GM23338 (cell line): ENCODE measurements around the gene DDC. TPM values are rescaled to one million over a fixed set of nuclear protein-coding genes. Genes with fewer than 3 reads are reported as not detected.

Experiments used
- ATAC-seq: fragments of 200-7000 bp; cut with Tn5 transposase; 3 replicates; pipeline ENCODE4 v1.9.1; 2020
- DNase-seq: peaks from one replicate; pipeline ENCODE4 v3.0.0-alpha.2; 2015; ENCODE audit warnings: low spot score
- H2AFZ ChIP-seq: fragments of 200-600 bp; sonication (generic); 2 replicates; pipeline ENCODE4 v1.8.0; 2016; ENCODE audit warnings: antibody characterized with exemption, mild to moderate bottlenecking, moderate library complexity
- H3F3A ChIP-seq: fragments of 200-600 bp; sonication (generic); replicated peaks from 2 replicates; pipeline ENCODE4 v1.8.0; 2017; ENCODE audit warnings: antibody characterized with exemption, mixed run types, low read depth
- H3K27ac ChIP-seq: fragments of 200-600 bp; sonication (generic); 2 replicates; pipeline ENCODE4 v1.6.1; 2016; ENCODE audit warnings: low read depth
- H3K27me3 ChIP-seq: fragments of 200-600 bp; sonication (generic); 2 replicates; pipeline ENCODE4 v1.8.0; 2016; ENCODE audit warnings: mild to moderate bottlenecking, mixed run types, moderate library complexity; ENCODE audit not compliant: insufficient read depth
- H3K36me3 ChIP-seq: fragments of 200-600 bp; sonication (generic); 2 replicates; pipeline ENCODE4 v1.8.0; 2016; ENCODE audit warnings: mild to moderate bottlenecking; ENCODE audit not compliant: insufficient read depth
- H3K4me1 ChIP-seq: fragments of 200-600 bp; sonication (generic); 2 replicates; pipeline ENCODE4 v1.8.0; 2016; ENCODE audit warnings: mild to moderate bottlenecking, moderate library complexity; ENCODE audit not compliant: insufficient read depth
- H3K4me2 ChIP-seq: fragments of 200-600 bp; sonication (generic); 2 replicates; pipeline ENCODE4 v1.7.1; 2017; ENCODE audit warnings: mixed run types
- H3K4me3 ChIP-seq: fragments of 200-600 bp; sonication (generic); 2 replicates; pipeline ENCODE4 v1.6.1; 2016; ENCODE audit warnings: mixed run types
- H3K79me2 ChIP-seq: fragments of 200-600 bp; sonication (generic); replicated peaks from 2 replicates; pipeline ENCODE4 v1.8.0; 2017; ENCODE audit warnings: mild to moderate bottlenecking; ENCODE audit not compliant: insufficient read depth
- H3K9me2 ChIP-seq: fragments of 200-600 bp; sonication (generic); 2 replicates; pipeline ENCODE4 v1.8.0; 2017; ENCODE audit not compliant: insufficient read depth
- H4K20me1 ChIP-seq: fragments of 200-600 bp; sonication (generic); replicated peaks from 2 replicates; pipeline ENCODE4 v1.8.0; 2017; ENCODE audit warnings: mild to moderate bottlenecking; ENCODE audit not compliant: insufficient read depth
- H3K27ac Mint-ChIP-seq: 2 replicates; pipeline ENCODE4 v1.8.0; 2020; ENCODE audit warnings: inconsistent platforms, mild to moderate bottlenecking, moderate library complexity, mixed read lengths
- H3K27me3 Mint-ChIP-seq: 3 replicates; pipeline ENCODE4 v1.8.0; 2022; ENCODE audit warnings: low read depth, mild to moderate bottlenecking, moderate library complexity, mixed read lengths, inconsistent platforms; ENCODE audit not compliant: insufficient read depth, poor library complexity
- H3K36me3 Mint-ChIP-seq: 3 replicates; pipeline ENCODE4 v1.8.0; 2021; ENCODE audit warnings: low read depth, mild to moderate bottlenecking, inconsistent platforms, moderate library complexity, mixed read lengths
- H3K4me1 Mint-ChIP-seq: 3 replicates; pipeline ENCODE4 v1.8.0; 2020; ENCODE audit warnings: mild to moderate bottlenecking, inconsistent platforms, mixed read lengths
- H3K4me3 Mint-ChIP-seq: 3 replicates; pipeline ENCODE4 v1.8.0; 2021; ENCODE audit warnings: moderate library complexity, mild to moderate bottlenecking, inconsistent platforms, mixed read lengths
- H3K9me3 Mint-ChIP-seq: 3 replicates; pipeline ENCODE4 v1.8.0; 2020; ENCODE audit warnings: moderate library complexity, mild to moderate bottlenecking, inconsistent platforms, mixed read lengths
- CREB1 ChIP-seq: fragments of 250-450 bp; sonication (Bioruptor Pico); IDR thresholded peaks from 2 replicates; pipeline ENCODE4 v1.5.0; 2020; ENCODE audit warnings: low read depth, mild to moderate bottlenecking, moderate library complexity
- EZH2 ChIP-seq: fragments of 200-600 bp; sonication (generic); IDR thresholded peaks from one replicate; pipeline ENCODE4 v1.8.0; 2017; ENCODE audit warnings: antibody characterized with exemption, mild to moderate bottlenecking, low read depth; ENCODE audit not compliant: unreplicated experiment
- EZH2phosphoT487 ChIP-seq: fragments of 200-600 bp; sonication (generic); IDR thresholded peaks from one replicate; pipeline ENCODE4 v1.8.1; 2018; ENCODE audit warnings: antibody characterized with exemption; ENCODE audit not compliant: unreplicated experiment
- JUNB ChIP-seq: IDR thresholded peaks from one replicate; pipeline ENCODE4 v1.6.1; 2016; ENCODE audit warnings: antibody characterized with exemption; ENCODE audit not compliant: unreplicated experiment
- POLR2AphosphoS5 ChIP-seq: IDR thresholded peaks from 2 replicates; pipeline ENCODE4 v1.6.1; 2016; ENCODE audit warnings: antibody characterized with exemption, low read depth
- ZNF331 ChIP-seq: fragments of 250-450 bp; sonication (Bioruptor Pico); IDR thresholded peaks from 2 replicates; pipeline ENCODE4 v1.5.0; 2020; ENCODE audit warnings: low read depth, mild to moderate bottlenecking, moderate library complexity
- polyA plus RNA-seq: library from polyadenylated mRNA; unstranded; fragments of >200 nt; fragmentation: Nextera tagmentation; extraction: Ambion mirVana; gene quantifications from 2 replicates; pipeline ENCODE4 v1.2.1, GENCODE V29; 2016
- total RNA-seq: library from RNA; depleted of rRNA; stranded (reverse); fragments of >200 nt; shearing (Covaris generic); gene quantifications from 2 replicates; pipeline ENCODE4 v1.2.3, GENCODE V29; 2014
- TF ChIP-seq, protein P1 (sequence below): IDR thresholded peaks from one replicate; pipeline ENCODE4 v1.6.1; 2018; ENCODE audit warnings: antibody characterized with exemption; ENCODE audit not compliant: unreplicated experiment
- TF ChIP-seq, protein P2 (sequence below), 2 experiments: fragments of 200-600 bp in 1 of 2; sonication (generic) in 1 of 2; conservative IDR thresholded peaks; 2 replicates each; pipeline versions ENCODE4 v1.5.1 to v1.6.1; 2016 to 2017; ENCODE audit warnings: antibody characterized with exemption in 2 of 2, low read depth in 2 of 2, mild to moderate bottlenecking in 2 of 2, moderate library complexity in 1 of 2

DDC gene
- total and polyA plus RNA-seq, 2 experiments from 2014 or later, result not detected

DNA sequence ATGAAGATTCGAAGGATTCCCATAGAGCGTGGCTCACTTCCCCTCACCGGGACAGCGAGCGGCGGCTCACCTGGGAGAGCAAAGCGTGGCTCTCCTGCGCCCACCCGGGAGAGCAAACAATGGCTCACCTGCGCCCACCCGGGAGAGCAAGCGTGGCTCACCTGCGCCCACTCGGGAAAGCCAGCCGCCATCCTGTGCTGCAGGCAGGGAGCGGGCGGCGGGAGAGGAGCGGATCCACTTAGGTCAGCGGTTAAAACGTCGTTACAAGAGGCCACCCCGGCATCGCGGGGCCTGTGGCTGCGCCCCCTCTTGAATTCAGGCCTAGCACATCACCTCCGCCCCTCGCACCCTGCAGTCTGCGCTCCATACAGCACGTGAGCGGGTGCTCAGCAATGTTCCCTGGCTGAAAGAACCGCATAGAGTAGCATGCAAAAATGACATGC, 114.6 kb downstream of the DDC start (continued):
- TF ChIP-seq, protein P1, sequence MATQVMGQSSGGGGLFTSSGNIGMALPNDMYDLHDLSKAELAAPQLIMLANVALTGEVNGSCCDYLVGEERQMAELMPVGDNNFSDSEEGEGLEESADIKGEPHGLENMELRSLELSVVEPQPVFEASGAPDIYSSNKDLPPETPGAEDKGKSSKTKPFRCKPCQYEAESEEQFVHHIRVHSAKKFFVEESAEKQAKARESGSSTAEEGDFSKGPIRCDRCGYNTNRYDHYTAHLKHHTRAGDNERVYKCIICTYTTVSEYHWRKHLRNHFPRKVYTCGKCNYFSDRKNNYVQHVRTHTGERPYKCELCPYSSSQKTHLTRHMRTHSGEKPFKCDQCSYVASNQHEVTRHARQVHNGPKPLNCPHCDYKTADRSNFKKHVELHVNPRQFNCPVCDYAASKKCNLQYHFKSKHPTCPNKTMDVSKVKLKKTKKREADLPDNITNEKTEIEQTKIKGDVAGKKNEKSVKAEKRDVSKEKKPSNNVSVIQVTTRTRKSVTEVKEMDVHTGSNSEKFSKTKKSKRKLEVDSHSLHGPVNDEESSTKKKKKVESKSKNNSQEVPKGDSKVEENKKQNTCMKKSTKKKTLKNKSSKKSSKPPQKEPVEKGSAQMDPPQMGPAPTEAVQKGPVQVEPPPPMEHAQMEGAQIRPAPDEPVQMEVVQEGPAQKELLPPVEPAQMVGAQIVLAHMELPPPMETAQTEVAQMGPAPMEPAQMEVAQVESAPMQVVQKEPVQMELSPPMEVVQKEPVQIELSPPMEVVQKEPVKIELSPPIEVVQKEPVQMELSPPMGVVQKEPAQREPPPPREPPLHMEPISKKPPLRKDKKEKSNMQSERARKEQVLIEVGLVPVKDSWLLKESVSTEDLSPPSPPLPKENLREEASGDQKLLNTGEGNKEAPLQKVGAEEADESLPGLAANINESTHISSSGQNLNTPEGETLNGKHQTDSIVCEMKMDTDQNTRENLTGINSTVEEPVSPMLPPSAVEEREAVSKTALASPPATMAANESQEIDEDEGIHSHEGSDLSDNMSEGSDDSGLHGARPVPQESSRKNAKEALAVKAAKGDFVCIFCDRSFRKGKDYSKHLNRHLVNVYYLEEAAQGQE, result no peak
- TF ChIP-seq ZNF331, result no peak
- TF ChIP-seq, protein P2, sequence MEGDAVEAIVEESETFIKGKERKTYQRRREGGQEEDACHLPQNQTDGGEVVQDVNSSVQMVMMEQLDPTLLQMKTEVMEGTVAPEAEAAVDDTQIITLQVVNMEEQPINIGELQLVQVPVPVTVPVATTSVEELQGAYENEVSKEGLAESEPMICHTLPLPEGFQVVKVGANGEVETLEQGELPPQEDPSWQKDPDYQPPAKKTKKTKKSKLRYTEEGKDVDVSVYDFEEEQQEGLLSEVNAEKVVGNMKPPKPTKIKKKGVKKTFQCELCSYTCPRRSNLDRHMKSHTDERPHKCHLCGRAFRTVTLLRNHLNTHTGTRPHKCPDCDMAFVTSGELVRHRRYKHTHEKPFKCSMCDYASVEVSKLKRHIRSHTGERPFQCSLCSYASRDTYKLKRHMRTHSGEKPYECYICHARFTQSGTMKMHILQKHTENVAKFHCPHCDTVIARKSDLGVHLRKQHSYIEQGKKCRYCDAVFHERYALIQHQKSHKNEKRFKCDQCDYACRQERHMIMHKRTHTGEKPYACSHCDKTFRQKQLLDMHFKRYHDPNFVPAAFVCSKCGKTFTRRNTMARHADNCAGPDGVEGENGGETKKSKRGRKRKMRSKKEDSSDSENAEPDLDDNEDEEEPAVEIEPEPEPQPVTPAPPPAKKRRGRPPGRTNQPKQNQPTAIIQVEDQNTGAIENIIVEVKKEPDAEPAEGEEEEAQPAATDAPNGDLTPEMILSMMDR (conservative IDR thresholded peaks at IDR 0.05; ENCODE audit: low read depth in 2 of 2), result no peak

DNA sequence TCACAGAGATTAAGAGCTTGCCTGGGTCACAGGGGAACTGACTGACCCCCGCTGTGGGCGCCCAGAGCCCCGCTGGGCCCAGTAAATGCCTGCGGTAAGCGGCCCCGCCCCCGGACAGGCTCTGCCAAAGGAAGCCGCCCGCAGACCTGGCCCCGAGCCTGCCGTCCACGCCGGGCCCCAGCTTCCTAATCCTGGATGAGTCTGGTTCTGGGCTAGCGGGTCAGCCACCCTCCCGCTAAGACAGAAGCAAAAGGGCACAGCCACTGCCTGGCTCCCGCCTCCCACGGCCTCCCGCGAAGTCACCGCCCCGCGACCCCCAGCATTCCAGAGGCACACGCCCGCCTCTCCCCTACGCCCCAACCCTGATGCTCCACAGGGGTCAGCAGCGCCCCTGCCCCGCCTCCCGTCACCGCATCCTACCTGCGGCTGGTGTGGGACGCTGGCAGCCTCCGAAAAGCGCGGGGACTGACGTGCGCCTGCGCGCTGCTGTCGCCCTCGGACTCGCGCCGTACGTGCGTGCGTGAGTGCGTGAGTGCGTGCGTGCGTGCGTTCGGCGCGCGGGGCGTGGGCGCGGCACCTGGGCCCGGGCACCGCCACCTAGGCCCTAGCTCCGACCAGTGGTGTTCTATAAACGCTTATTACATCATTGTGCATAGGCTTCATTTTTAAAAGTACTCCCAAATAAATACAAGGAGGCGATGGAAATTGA, 115.2 kb downstream of the DDC start, which contains the start of gene FIGNL1:
Gene FIGNL1, minus strand, starts transcription at position 470 of the 709 bp plus-strand sequence. CDS start 3,063 bp downstream, outside the sequence.
- peaks cover 12% of the 10 kb centered on the region for H3K36me3 Mint-ChIP-seq

More for the DNA sequence above, 115.2 kb downstream of the DDC start, which contains the start of gene FIGNL1:
- H3F3A ChIP-seq, result peaks cover 5% of the 10 kb centered on the region; the same call in 1 of the 2 replicates
- no peak within 1 kb of the TSS for H3K27ac Mint-ChIP-seq
- peak; percentile 89 for ATAC-seq
- peaks cover 9% of the 10 kb centered on the region for H3K4me1 ChIP-seq
- peak within 1 kb of the TSS; percentile 94 for H3K4me2 ChIP-seq
- peak within 1 kb of the TSS; percentile 66 for H3K4me3 ChIP-seq
- H3K27me3 Mint-ChIP-seq, result peaks cover 8% of the 10 kb centered on the region
- no peaks in the 10 kb centered on the region for H3K36me3 ChIP-seq
- TF ChIP-seq EZH2, result no peak
- peak; percentile 70 for TF ChIP-seq CREB1
- TF ChIP-seq, protein P2 (conservative IDR thresholded peaks at IDR 0.05; ENCODE audit: low read depth in 2 of 2), result no peak
- no peak for TF ChIP-seq JUNB
- TF ChIP-seq EZH2phosphoT487, result no peak
- peak; percentile 52 for TF ChIP-seq POLR2AphosphoS5
- peak within 1 kb of the TSS; percentile 100 for H2AFZ ChIP-seq
- no peaks in the 10 kb centered on the region; the same call in 1 of the 2 replicates for H3K9me2 ChIP-seq
- DNase-seq, result peak; percentile 75
- H3K79me2 ChIP-seq, result no peaks in the 10 kb centered on the region
- H3K4me3 Mint-ChIP-seq, result peak within 1 kb of the TSS; percentile 80
- no peak within 1 kb of the TSS for H3K27ac ChIP-seq
- peaks cover 10% of the 10 kb centered on the region; the same call in 2 of the 3 replicates for H3K4me1 Mint-ChIP-seq
- H3K27me3 ChIP-seq, result peaks cover 19% of the 10 kb centered on the region
- no peaks in the 10 kb centered on the region for H3K9me3 Mint-ChIP-seq
- H4K20me1 ChIP-seq, result no peaks in the 10 kb centered on the region
